Epithelial cell of esophagus (primary cell): ENCODE results near the gene ANKRD13C.

Experiments
- DNase-seq: peaks from one replicate; pipeline ENCODE4 v3.0.0; 2010; ENCODE audit warnings: low read depth
- H3K4me3 ChIP-seq: 2 replicates; pipeline ENCODE4 v1.5.1; 2011; ENCODE audit warnings: mild to moderate bottlenecking, low read length, control low read depth
- CTCF ChIP-seq: IDR thresholded peaks from 2 replicates; pipeline ENCODE4 v1.5.1; 2011; ENCODE audit warnings: low read depth, mild to moderate bottlenecking, low read length, control low read depth, inconsistent platforms; ENCODE audit not compliant: insufficient read depth; ENCODE audit errors: missing control alignments

Gene ANKRD13C

DNA sequence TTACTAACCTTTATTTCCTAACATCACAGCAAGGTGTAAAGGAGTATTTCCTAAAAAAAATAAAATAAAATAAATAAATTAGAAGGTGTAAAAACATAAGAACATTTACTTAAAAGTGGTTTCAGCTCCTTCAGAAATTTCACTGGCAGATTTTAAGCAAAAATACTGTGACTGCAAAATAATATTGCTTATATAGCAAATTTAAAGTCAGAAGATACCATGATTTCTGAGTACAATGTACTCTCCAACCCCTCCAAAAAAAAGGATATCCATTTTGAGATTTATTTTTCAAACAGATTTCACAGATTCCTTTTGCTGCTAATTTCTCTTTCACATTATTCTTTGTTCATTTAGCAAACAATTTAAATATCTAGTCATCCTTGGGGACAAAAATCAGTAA is 18.5 kb downstream of the ANKRD13C start:
- no peak overlapping the region for H3K4me3 ChIP-seq
- DNase-seq: no peak
- TF ChIP-seq CTCF: no peak

GRCh38 chr1:70334436-70334835 is 20.1 kb downstream of the ANKRD13C start:
- no peak overlapping the region for H3K4me3 ChIP-seq
- TF ChIP-seq CTCF: no peak
- DNase-seq: no peak

DNA sequence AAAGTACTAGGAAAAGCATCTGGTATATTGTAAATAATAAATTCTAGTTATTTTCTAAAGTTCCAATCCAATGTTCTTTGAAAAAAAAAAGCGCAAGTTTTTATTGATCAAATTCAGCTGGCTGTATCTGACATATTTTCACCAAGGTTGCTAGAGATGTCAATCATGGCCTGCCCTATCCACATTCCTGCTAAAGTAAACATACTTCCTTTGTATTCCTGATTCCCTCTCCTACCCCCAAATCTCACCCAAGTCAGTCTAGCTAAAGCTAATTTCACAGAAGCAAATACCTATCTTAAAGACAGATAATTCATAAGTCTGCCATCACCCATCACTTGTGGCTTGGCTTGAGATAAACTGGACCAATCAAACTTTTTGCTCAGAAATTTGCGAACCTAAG is 21.3 kb downstream of the ANKRD13C start:
- H3K4me3 ChIP-seq: no peak overlapping the region
- no peak for TF ChIP-seq CTCF
- no peak for DNase-seq

DNA sequence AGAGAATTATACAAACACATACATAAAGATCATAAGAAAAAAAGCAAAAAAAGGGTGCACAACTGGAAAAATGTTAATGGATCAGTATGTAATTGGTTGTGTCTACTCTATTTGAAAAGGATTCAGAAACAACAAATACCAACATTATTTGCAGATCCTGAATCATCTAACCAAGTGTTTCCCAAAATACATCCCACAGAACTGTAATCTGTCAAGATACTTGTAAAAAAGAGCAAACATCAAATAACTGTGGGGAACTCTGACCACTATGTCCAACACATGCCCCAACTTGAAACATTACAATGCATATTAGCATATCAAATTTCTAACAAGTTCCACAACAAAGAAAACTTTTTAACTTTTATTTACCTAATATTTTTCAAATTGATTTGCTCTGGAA is 22.6 kb downstream of the ANKRD13C start:
- no peak overlapping the region for H3K4me3 ChIP-seq
- no peak for TF ChIP-seq CTCF
- DNase-seq: peak; percentile 69

GRCh38 chr1:70327306-70328076 is 27.0 kb downstream of the ANKRD13C start:
- H3K4me3 ChIP-seq: no peak overlapping the region
- TF ChIP-seq CTCF: no peak
- DNase-seq: peak; percentile 55

DNA sequence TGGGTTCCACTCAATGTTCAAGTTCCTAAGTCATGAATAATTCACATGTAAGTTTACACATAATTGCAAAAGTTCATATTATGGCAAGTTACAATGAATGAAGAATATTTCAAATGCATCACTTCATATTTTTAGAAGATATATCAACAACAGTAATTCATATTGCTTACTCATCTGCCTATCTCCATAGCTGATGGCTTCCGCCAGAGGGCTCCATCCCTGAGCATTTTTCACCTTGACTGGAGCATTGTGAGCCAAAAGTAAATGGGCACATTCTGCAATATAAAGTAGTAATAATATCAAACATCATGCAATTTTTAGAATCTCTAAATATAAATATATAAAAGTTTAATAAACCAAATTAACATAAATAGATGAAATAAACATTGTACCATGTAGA is 29.8 kb downstream of the ANKRD13C start:
- no peak overlapping the region for H3K4me3 ChIP-seq
- peak; percentile 11 for DNase-seq
- TF ChIP-seq CTCF: peak; percentile 10

DNA sequence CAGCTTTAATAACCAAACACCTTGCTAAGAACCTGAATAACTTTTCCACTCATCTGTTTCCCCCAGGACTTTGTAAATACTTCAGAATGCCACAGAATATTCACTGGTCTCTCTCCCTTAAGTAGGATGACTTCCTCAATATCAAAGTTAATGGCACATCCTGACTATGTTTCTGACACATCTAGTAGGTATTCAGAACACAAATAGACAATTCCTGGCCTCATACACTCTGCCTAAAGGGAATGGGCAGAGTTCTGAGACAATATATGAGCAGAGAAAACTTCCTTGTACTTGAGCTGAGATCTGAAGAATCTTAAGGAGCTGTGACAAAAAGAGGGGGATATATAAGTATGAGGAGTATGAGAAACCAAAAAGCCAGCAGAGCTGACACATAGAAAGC is 34.8 kb downstream of the ANKRD13C start:
- no peak overlapping the region for H3K4me3 ChIP-seq
- peak; percentile 70 for DNase-seq
- TF ChIP-seq CTCF: no peak
